Activated CD8-positive, alpha-beta T cell treated with anti-CD3 and anti-CD28 coated beads for 36 hours (primary cell): Measurements from ENCODE around the gene HMCN1. TPM values are rescaled to one million over a fixed set of nuclear protein-coding genes. Genes with fewer than 3 reads are reported as not detected.
"Not testable (repeated sequence)": the region's sequence is repeated elsewhere in the genome, so short reads cannot be mapped to it uniquely, and the experiment has no call there.

Experiments
- ATAC-seq: fragments of 200-7000 bp; cut with Tn5 transposase; one replicate; pipeline ENCODE4 v1.10.0; 2021; ENCODE audit warnings: mild to moderate bottlenecking, moderate library complexity
- CTCF ChIA-PET: fragments of 350-600 bp; sonication (Branson Sonifier 250); formaldehyde crosslinking; loops from one replicate; lab custom pipeline; 2021; ENCODE audit warnings: antibody characterized with exemption; lab: Charles Lee
- POLR2A ChIA-PET: fragments of 350-600 bp; sonication (Branson Sonifier 250); formaldehyde crosslinking; loops from one replicate; lab custom pipeline; 2021; ENCODE audit warnings: antibody characterized with exemption; lab: Charles Lee
- DNase-seq: peaks from one replicate; pipeline ENCODE4 v3.0.0-alpha.2; 2020
- H3K27ac Mint-ChIP-seq: one replicate; pipeline ENCODE4 v1.8.0; 2021; ENCODE audit warnings: mild to moderate bottlenecking, mixed read lengths
- H3K27me3 Mint-ChIP-seq: one replicate; pipeline ENCODE4 v1.8.0; 2021; ENCODE audit warnings: mixed read lengths
- H3K36me3 Mint-ChIP-seq: one replicate; pipeline ENCODE4 v1.8.0; 2021; ENCODE audit warnings: low read depth, mixed read lengths
- H3K4me1 Mint-ChIP-seq: one replicate; pipeline ENCODE4 v1.8.0; 2021; ENCODE audit warnings: low read depth, mixed read lengths
- H3K4me3 Mint-ChIP-seq: one replicate; pipeline ENCODE4 v1.8.0; 2021; ENCODE audit warnings: mild to moderate bottlenecking, moderate library complexity, mixed read lengths
- H3K9me3 Mint-ChIP-seq: one replicate; pipeline ENCODE4 v1.8.0; 2021; ENCODE audit warnings: mixed read lengths
- CTCF ChIP-seq: fragments of 200-600 bp; IDR thresholded peaks from one replicate; pipeline ENCODE4 v1.8.0; 2022; ENCODE audit warnings: antibody characterized with exemption, mild to moderate bottlenecking
- intact Hi-C: fragments of 100-400 bp; cut with micrococcal nuclease; formaldehyde crosslinking; loops from one replicate; pipeline ENCODE4 v1.10.0; 2022
- total RNA-seq, 2 experiments: library from RNA; stranded (reverse); gene quantifications; one replicate each; pipeline ENCODE4 v1.2.3, GENCODE V29; 2021

The HMCN1 gene
- total RNA-seq, 2 experiments from 2014 or later = not detected

- CTCF ChIA-PET = no interaction called here
- H3K27ac Mint-ChIP-seq = no peak overlapping the region
- no peaks in the 10 kb centered on the region for H3K36me3 Mint-ChIP-seq
- H3K9me3 Mint-ChIP-seq = no peaks in the 10 kb centered on the region
- POLR2A ChIA-PET = no interaction called here
- no peak for DNase-seq
- no peak overlapping the region for H3K4me3 Mint-ChIP-seq
- H3K27me3 Mint-ChIP-seq = peaks cover 2% of the 10 kb centered on the region
- intact Hi-C loops = no loop called here
- ATAC-seq = no peak
- no peaks in the 10 kb centered on the region for H3K4me1 Mint-ChIP-seq
- TF ChIP-seq CTCF = no peak
Measured at GRCh38 chr1:185774394-185774793, 40.2 kb downstream of the HMCN1 start.

GRCh38 chr1:185775501-185775900 lies 41.3 kb downstream of the HMCN1 start:
- no peak for TF ChIP-seq CTCF
- POLR2A ChIA-PET = no interaction called here
- no peaks in the 10 kb centered on the region for H3K9me3 Mint-ChIP-seq
- H3K36me3 Mint-ChIP-seq = no peaks in the 10 kb centered on the region
- CTCF ChIA-PET = no interaction called here
- intact Hi-C loops = no loop called here
- H3K4me1 Mint-ChIP-seq = no peaks in the 10 kb centered on the region
- no peak overlapping the region for H3K27ac Mint-ChIP-seq
- no peaks in the 10 kb centered on the region for H3K27me3 Mint-ChIP-seq
- no peak overlapping the region for H3K4me3 Mint-ChIP-seq
- DNase-seq (no peak), ATAC-seq (no peak)

- no peaks in the 10 kb centered on the region for H3K27me3 Mint-ChIP-seq
- CTCF ChIA-PET = no interaction called here
- POLR2A ChIA-PET = interaction anchor here (0.7 kb wide), 1 partner anchor 43 kb away, joined by 3 read pairs; no protein-coding TSS in a partner anchor
- ATAC-seq = no peak
- H3K4me3 Mint-ChIP-seq = no peak overlapping the region
- no peak for TF ChIP-seq CTCF
- intact Hi-C loops = no loop called here
- H3K9me3 Mint-ChIP-seq = no peaks in the 10 kb centered on the region
- no peak overlapping the region for H3K27ac Mint-ChIP-seq
- no peak for DNase-seq
- H3K36me3 Mint-ChIP-seq = no peaks in the 10 kb centered on the region
- no peaks in the 10 kb centered on the region for H3K4me1 Mint-ChIP-seq
Measured at GRCh38 chr1:185776522-185776921, 42.3 kb downstream of the HMCN1 start.

- H3K9me3 Mint-ChIP-seq, DNase-seq, H3K4me1 Mint-ChIP-seq, CTCF ChIA-PET, H3K27ac Mint-ChIP-seq, intact Hi-C loops, H3K36me3 Mint-ChIP-seq, H3K4me3 Mint-ChIP-seq, ATAC-seq, POLR2A ChIA-PET: not testable (repeated sequence)
- H3K27me3 Mint-ChIP-seq = peaks cover 16% of the 10 kb centered on the region
Measured at GRCh38 chr1:185783860-185784259, 49.7 kb downstream of the HMCN1 start.

DNA sequence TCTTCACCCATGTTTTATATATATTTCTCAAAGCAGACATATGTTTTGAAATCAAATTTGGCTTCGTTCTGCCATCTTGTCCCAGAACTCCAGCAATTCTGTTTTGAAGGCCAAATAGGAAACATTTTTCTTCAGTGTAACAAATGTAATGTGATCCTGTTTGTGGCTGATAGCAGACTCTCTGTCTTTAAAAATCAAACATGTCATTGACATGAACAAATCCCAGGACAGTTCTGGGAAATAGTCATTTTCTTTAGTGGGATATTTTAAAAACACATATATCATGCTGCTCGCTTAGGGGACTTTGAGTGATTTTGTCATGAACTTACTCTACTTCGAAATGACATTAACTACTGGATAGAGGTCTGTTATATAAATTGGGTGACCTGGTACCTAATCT lies 51.4 kb downstream of the HMCN1 start:
- DNase-seq = no peak
- ChIA-PET POLR2A (no interaction called here), CTCF (no interaction called here)
- H3K4me3 Mint-ChIP-seq = no peak overlapping the region
- H3K27ac Mint-ChIP-seq = no peak overlapping the region
- no peaks in the 10 kb centered on the region for H3K36me3 Mint-ChIP-seq
- no peak for ATAC-seq
- H3K4me1 Mint-ChIP-seq = no peaks in the 10 kb centered on the region
- no peak for TF ChIP-seq CTCF
- H3K9me3 Mint-ChIP-seq = no peaks in the 10 kb centered on the region
- intact Hi-C loops = no loop called here
- H3K27me3 Mint-ChIP-seq = peaks cover 16% of the 10 kb centered on the region

DNA sequence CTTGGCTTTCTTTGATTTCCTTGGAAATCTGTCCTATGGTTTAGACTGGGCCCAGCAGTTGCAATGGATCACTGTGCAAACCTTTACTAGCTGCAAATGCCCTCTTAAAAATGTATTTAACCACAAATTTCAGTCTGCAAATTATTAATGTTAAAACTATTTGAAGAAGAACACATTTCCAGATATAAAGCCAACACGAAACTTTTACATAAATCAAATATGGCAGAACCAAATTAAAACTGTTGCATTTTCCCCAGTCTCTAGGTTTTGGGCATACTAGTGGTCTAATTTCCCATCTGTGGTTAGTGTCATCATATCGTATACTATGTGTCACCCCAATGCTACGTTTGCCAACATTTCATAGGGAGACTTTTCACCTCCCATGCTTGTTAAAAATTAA lies 52.3 kb downstream of the HMCN1 start:
- no peak overlapping the region for H3K27ac Mint-ChIP-seq
- CTCF ChIA-PET = no interaction called here
- H3K4me3 Mint-ChIP-seq = no peak overlapping the region
- POLR2A ChIA-PET = no interaction called here
- no peak for DNase-seq
- no peak for TF ChIP-seq CTCF
- no peaks in the 10 kb centered on the region for H3K4me1 Mint-ChIP-seq
- H3K36me3 Mint-ChIP-seq = no peaks in the 10 kb centered on the region
- no peaks in the 10 kb centered on the region for H3K9me3 Mint-ChIP-seq
- intact Hi-C loops = no loop called here
- H3K27me3 Mint-ChIP-seq = peaks cover 18% of the 10 kb centered on the region
- no peak for ATAC-seq
